HAP-1 (cell line): ENCODE data around the gene MCM8.

ENCODE experiments used
- DNase-seq, 2 experiments: peaks; one replicate each; pipeline ENCODE4 v3.0.0-alpha.2; 2016 to 2020; ENCODE audit warnings: low spot score in 2 of 2
- H3K27me3 ChIP-seq: fragments of 250-450 bp; sonication (Bioruptor Pico); 2 replicates; pipeline ENCODE4 v1.5.1; 2020; ENCODE audit warnings: low read depth, mild to moderate bottlenecking, moderate library complexity
- H3K36me3 ChIP-seq: fragments of 250-450 bp; sonication (Bioruptor Pico); replicated peaks from 2 replicates; pipeline ENCODE4 v1.5.1; 2020; ENCODE audit warnings: mild to moderate bottlenecking
- H3K4me1 ChIP-seq: fragments of 250-450 bp; sonication (Bioruptor Pico); 2 replicates; pipeline ENCODE4 v1.5.1; 2020; ENCODE audit warnings: mild to moderate bottlenecking
- H3K4me3 ChIP-seq: fragments of 250-450 bp; sonication (Bioruptor Pico); 2 replicates; pipeline ENCODE4 v1.5.1; 2020; ENCODE audit warnings: mild to moderate bottlenecking, moderate library complexity
- H3K9me3 ChIP-seq: fragments of 250-450 bp; sonication (Bioruptor Pico); 2 replicates; pipeline ENCODE4 v1.5.1; 2020; ENCODE audit warnings: mild to moderate bottlenecking, moderate library complexity
- in situ Hi-C: fragments of 300-500 bp; cut with MboI; formaldehyde crosslinking; loops from 3 replicates; pipeline ENCODE4 v1.14.3; 2020; ENCODE audit warnings: low sequenced_read_pairs, inconsistent platforms, mixed read lengths

Gene MCM8

DNA sequence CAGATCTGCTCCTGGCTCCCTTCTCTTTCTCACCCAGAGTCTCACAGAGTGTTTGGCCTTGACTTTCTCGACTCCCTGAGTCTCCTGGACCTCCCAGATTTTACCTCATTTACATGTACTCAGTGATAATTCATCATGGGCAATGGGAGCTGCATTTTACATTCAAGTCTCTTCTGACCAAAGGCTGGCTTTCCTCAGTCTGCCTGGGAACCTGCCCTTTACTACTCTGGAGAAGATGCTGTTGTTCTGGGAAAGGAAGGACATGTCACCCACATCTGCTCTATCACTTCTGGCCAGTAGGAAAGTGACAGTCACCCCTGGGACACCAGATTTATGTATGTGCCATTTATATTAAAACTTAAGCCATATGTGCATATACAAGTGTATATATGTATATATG is 96.0 kb downstream of the MCM8 start:
- Histone ChIP-seq H3K4me1 (no peaks in the 10 kb centered on the region), H3K36me3 (no peaks in the 10 kb centered on the region), H3K27me3 (0 out of 2 replicates have a peak, but pooled peaks cover 3% of the 10 kb centered on the region), H3K4me3 (no peak overlapping the region), H3K9me3 (no peaks in the 10 kb centered on the region)
- in situ Hi-C loops = no loop called here
- no peak for DNase-seq

- in situ Hi-C loops = no loop called here
- no peaks in the 10 kb centered on the region for H3K9me3 ChIP-seq
- no peaks in the 10 kb centered on the region for H3K36me3 ChIP-seq
- peaks cover 11% of the 10 kb centered on the region; the same call in 1 of the 2 replicates for H3K27me3 ChIP-seq
- no peak overlapping the region for H3K4me3 ChIP-seq
- no peak for DNase-seq
- no peaks in the 10 kb centered on the region for H3K4me1 ChIP-seq
Observed at GRCh38 chr20:6048391-6048790, 97.9 kb downstream of the MCM8 start.
